Activated CD4-positive, alpha-beta T cell treated with anti-CD3 and anti-CD28 coated beads, Interleukin-2, Interleukin-4, amounts not matched to agents 100 ng/mL and 50 ng/mL, durations not matched to agents 16 hours and 8 hours (primary cell): ENCODE results near the gene IVD.

Source experiments
- DNase-seq: peaks from one replicate; pipeline ENCODE4 v3.0.0-alpha.2; 2020; ENCODE audit warnings: low spot score

Gene IVD

GRCh38 chr15:40405501-40406381 lies at the start of gene IVD:
Gene IVD (plus strand): TSS chr15:40405795. CDS start chr15:40405828, 33 bp downstream.
- DNase-seq, result peak; percentile 94

DNA sequence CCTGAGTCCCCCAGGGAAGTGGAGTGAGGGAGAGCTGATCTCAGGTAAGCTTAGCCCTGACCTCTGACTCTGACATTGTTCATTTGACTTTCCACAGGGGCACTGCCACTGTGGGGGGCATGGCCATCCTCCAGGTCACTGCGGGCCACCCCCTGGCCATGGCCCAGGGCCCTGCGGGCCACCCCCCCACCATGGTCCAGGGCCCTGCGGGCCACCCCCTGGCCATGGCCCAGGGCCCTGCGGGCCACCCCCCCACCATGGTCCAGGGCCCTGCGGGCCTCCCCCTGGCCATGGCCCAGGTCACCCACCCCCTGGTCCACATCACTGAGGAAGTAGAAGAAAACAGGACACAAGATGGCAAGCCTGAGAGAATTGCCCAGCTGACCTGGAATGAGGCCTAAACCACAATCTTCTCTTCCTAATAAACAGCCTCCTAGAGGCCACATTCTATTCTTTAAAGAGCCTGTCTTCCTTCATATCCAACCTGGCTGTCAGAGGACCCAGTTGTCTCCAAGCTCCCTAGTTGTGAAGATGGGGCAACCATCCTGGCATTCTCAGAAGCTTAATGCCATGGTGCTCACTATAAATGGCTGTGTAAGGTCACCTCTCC lies 49.5 kb upstream of the IVD start:
- no peak for DNase-seq

DNA sequence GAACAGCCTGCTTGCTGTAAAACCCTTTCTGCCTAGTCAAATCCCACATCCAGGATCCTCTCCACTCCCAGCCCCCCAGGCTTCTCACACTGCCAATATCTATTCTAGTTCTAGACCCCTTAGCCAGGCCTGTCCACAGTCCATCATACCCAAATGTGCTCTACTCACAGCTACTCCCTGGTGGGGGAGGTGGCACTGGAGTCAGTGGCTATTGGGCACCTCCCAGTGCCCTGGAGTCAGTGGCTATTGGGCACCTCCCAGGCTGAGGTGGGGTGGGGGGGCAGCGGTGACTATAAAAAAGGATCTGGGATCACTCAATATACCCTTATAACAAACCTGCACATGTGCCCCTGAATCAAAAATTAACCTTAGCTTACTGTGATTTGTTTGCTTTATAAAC lies 48.3 kb upstream of the IVD start:
- no peak for DNase-seq

- peak; percentile 87 for DNase-seq
Measured at GRCh38 chr15:40357723-40358470, 47.7 kb upstream of the IVD start, which contains the start of gene DISP2. Gene DISP2 (plus strand): TSS chr15:40358219. CDS start chr15:40358322, 103 bp downstream.

DNA sequence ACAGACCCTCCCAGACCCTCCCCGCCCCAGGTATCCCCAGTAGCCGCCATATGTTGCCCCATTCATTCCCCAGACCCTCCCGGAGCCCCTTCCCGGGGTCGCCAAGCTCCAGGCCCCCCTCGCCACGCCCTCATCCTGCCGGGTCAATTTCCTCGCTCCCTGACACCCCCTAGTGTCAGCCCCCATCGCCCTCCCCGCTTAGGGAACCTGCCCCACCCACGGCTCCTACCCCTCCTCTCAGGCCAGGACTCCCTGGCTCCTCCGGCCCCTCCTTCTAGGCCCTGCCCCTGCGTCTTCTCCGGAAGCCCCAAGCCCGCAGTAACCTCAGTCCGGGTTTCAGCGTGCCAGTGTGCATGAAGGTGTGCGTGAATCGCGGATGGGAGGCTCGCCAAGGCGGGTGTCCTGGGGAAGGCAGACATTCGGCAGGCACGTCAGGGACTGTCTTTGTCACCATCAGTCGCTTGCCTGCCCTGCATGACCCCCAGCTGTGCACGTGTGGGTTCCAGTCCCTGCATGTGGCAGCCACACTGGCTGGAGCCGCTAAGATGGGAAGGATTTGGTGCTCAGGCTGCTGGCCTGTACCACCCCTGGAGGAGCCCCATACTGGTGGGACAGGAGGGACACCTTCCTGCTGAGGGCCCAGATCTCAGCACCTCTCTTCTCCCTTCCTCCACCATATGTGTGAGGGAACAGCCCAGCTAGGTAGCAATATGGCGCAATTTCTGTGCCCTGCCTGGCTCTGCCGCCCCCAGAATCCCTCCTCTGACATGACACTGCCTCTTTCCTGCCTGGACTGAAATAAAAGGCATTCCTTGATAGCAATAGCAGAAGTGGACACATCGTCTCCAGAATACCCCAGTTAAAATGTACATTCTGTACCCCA lies 46.9 kb upstream of the IVD start:
- DNase-seq, result peak; percentile 55

- DNase-seq, result no peak
Measured at GRCh38 chr15:40360015-40360414, 45.6 kb upstream of the IVD start.

DNA sequence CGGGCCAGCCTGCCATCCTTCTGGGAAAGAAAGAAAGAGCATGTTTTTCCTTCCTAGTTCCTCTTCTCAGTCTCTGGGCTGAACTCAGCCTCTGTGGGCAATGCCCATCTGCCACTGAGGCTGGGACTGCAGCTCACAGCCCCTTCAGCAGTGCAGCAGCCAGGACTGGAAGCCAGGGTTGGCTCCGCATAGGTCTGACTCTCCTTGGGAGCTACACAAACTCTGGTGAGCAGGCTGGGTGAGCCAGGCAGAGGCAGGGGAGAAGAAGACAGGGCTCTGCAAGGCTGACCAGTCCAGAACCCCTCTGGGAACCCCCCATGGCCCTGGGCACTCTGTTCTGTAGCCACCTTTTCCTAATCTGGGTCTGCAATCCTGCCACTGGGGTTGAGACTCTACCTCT lies 44.0 kb upstream of the IVD start:
- no peak for DNase-seq

DNA sequence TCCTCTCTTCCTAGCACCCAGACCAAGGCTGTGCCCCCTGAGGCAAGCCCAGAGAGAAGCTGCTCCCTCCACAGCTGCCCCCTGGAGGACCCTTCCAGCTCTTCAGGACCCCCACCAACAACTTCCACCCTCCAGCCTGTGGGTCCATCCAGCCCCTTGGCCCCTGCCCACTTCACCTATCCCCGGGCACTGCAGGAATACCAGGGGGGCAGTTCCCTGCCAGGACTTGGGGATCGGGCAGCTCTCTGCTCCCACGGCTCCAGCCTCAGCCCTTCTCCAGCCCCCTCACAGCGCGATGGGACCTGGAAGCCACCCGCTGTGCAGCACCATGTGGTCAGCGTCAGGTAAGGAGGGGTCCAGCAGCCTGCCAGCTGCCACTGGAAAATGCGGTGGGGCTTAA lies 42.0 kb upstream of the IVD start:
- no peak for DNase-seq

DNA sequence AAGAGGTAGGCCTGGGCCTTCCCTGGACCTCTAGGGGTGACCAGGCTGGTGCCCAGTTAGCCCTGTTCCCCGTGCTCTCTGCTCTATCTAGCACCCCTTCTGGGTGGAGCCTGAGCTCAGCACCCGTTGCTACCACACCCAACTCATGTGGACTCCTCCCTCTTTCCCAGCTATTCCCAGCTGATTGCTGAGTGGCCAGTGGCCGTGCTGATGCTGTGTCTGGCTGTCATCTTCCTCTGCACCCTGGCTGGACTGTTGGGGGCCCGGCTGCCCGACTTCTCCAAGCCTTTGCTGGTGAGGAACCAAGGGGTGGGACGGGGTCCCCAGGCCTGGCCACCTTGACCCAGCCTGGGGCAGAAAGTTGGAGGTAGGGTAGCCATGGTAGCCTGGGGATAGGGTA lies 41.3 kb upstream of the IVD start:
- DNase-seq, result no peak

- no peak for DNase-seq
Measured at GRCh38 chr15:40365016-40365415, 40.6 kb upstream of the IVD start.

- no peak for DNase-seq
Measured at GRCh38 chr15:40365624-40366456, 39.8 kb upstream of the IVD start.

DNA sequence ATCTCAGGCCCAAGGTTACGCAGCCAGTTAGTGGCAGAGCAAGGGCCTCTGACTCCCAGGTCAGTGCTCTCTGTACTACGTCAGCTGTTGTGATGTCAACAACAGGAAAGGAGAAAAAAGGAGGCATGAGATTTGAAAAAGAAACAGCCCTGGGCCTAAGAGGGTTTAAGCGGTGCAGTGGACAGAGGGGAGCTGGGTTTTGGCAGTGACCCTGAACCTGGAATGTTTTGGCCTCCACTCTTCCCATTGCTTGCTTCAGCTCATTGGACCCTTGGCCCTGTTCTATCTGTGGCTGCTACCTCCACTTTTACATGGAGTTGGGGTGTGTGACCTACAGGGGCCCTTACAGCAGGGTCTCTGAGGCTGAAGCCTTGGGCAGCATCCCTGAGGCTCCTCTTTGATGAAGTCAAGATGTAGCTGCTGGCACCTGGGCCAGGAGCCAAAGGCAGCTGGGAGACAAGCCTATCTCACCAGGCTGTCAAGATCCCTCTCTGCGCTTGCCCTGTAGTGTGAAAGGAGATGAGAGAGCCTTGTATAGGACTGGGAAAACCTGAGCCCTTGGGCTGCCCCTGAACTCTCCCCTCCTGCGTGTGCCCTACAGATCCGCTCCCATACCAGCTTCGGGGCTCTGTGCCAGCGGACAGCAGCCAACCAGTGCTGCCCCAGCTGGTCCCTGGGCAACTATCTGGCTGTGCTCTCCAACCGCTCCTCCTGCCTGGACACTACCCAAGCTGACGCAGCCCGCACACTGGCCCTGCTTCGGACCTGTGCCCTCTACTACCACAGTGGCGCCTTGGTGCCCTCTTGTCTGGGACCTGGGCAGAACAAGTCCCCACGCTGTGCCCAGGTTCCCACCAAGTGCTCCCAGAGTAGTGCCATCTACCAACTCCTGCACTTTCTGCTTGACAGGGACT lies 38.9 kb upstream of the IVD start:
- DNase-seq, result no peak

DNA sequence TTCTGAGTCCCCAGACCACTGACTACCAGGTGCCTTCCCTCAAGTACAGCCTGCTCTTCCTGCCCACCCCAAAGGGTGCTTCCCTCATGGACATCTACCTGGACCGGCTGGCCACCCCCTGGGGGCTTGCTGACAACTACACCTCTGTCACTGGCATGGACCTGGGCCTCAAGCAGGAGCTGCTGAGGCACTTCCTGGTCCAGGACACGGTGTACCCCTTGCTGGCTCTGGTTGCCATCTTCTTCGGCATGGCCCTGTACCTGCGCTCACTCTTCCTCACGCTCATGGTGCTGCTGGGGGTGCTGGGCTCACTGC lies 38.3 kb upstream of the IVD start:
- DNase-seq, result no peak

- peak; percentile 91 for DNase-seq
Measured at GRCh38 chr15:40367686-40368611, 37.6 kb upstream of the IVD start.

DNA sequence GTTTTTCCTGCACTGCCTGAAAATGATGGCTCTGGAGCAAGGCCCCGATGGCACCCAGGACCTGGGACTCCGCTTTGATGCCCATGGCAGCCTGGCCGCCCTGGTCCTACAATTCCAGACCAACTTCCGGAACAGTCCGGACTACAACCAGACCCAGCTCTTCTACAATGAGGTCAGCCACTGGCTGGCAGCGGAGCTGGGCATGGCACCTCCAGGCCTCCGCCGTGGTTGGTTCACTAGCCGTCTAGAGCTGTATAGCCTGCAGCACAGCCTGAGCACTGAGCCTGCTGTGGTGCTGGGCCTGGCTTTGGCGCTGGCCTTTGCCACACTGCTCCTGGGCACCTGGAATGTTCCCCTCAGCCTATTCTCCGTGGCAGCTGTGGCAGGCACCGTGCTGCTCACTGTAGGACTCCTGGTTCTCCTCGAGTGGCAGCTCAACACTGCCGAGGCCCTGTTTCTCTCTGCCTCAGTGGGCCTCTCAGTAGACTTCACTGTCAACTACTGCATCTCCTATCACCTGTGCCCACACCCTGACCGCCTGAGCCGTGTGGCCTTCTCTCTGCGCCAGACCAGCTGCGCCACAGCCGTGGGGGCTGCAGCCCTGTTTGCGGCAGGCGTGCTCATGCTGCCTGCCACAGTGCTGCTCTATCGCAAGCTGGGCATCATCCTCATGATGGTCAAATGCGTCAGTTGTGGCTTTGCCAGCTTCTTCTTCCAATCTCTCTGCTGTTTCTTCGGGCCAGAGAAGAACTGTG lies 36.7 kb upstream of the IVD start:
- no peak for DNase-seq

- DNase-seq, result no peak
Measured at GRCh38 chr15:40369474-40369869, 36.1 kb upstream of the IVD start.

GRCh38 chr15:40369971-40370370 lies 35.6 kb upstream of the IVD start:
- DNase-seq, result no peak

DNA sequence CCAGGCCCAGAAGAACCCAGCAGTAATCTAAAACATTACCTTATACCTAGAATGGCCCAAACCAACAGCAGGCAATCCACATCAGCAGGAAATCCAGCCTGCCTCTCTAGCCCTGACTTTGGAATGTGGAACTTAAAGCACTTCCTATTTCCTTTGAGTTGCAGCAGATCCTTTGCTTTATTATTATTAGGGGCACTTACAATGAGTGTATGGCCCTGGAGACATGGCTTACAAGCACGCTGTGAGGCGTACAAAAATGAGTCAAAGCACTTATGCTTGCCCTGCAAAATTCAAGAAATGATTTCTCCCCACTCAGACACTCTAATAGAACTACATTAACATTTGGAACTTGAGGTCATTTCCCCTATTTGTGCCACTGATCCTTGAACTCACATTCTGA lies 32.6 kb upstream of the IVD start:
- DNase-seq, result no peak
